HAP-1 (cell line): ENCODE measurements around the gene MANBA.
A peak's percentile ranks its signal among the peaks of the same experiment; 100 is the strongest.
"Not testable (repeated sequence)": the region's sequence is repeated elsewhere in the genome, so short reads cannot be mapped to it uniquely, and the experiment has no call there.

Source experiments
- DNase-seq, 2 experiments: peaks; one replicate each; pipeline ENCODE4 v3.0.0-alpha.2; 2016 to 2020; ENCODE audit warnings: low spot score in 2 of 2
- H3K27me3 ChIP-seq: fragments of 250-450 bp; sonication (Bioruptor Pico); 2 replicates; pipeline ENCODE4 v1.5.1; 2020; ENCODE audit warnings: low read depth, mild to moderate bottlenecking, moderate library complexity
- H3K36me3 ChIP-seq: fragments of 250-450 bp; sonication (Bioruptor Pico); replicated peaks from 2 replicates; pipeline ENCODE4 v1.5.1; 2020; ENCODE audit warnings: mild to moderate bottlenecking
- H3K4me1 ChIP-seq: fragments of 250-450 bp; sonication (Bioruptor Pico); 2 replicates; pipeline ENCODE4 v1.5.1; 2020; ENCODE audit warnings: mild to moderate bottlenecking
- H3K4me3 ChIP-seq: fragments of 250-450 bp; sonication (Bioruptor Pico); 2 replicates; pipeline ENCODE4 v1.5.1; 2020; ENCODE audit warnings: mild to moderate bottlenecking, moderate library complexity
- H3K9me3 ChIP-seq: fragments of 250-450 bp; sonication (Bioruptor Pico); 2 replicates; pipeline ENCODE4 v1.5.1; 2020; ENCODE audit warnings: mild to moderate bottlenecking, moderate library complexity
- in situ Hi-C: fragments of 300-500 bp; cut with MboI; formaldehyde crosslinking; loops from 3 replicates; pipeline ENCODE4 v1.14.3; 2020; ENCODE audit warnings: low sequenced_read_pairs, inconsistent platforms, mixed read lengths

The MANBA gene

GRCh38 chr4:102754044-102754443, 6.7 kb downstream of the MANBA start:
- in situ Hi-C loops: no loop called here
- Histone ChIP-seq H3K4me3 (no peak overlapping the region), H3K27me3 (no peaks in the 10 kb centered on the region), H3K36me3 (no peaks in the 10 kb centered on the region), H3K4me1 (no peaks in the 10 kb centered on the region), H3K9me3 (no peaks in the 10 kb centered on the region)
- DNase-seq: no peak

- H3K27me3 ChIP-seq: no peaks in the 10 kb centered on the region
- no peaks in the 10 kb centered on the region for H3K9me3 ChIP-seq
- 0 out of 2 replicates have a peak, but pooled peaks cover 4% of the 10 kb centered on the region for H3K4me1 ChIP-seq
- no peak overlapping the region for H3K4me3 ChIP-seq
- 0 out of 2 replicates have a peak, but pooled peaks cover 4% of the 10 kb centered on the region for H3K36me3 ChIP-seq
- in situ Hi-C loops: no loop called here
- no peak for DNase-seq
Observed at GRCh38 chr4:102751941-102752340, 8.8 kb downstream of the MANBA start.

GRCh38 chr4:102743352-102743751, 17.4 kb downstream of the MANBA start:
- H3K4me1 ChIP-seq, H3K27me3 ChIP-seq, H3K9me3 ChIP-seq, H3K4me3 ChIP-seq, DNase-seq, H3K36me3 ChIP-seq, in situ Hi-C loops: not testable (repeated sequence)

- H3K4me3 ChIP-seq, H3K36me3 ChIP-seq, H3K4me1 ChIP-seq, in situ Hi-C loops, H3K9me3 ChIP-seq, H3K27me3 ChIP-seq, DNase-seq: not testable (repeated sequence)
Observed at GRCh38 chr4:102738802-102739201, 22.0 kb downstream of the MANBA start.

- Histone ChIP-seq H3K27me3 (no peaks in the 10 kb centered on the region), H3K4me3 (no peak overlapping the region), H3K36me3 (no peaks in the 10 kb centered on the region), H3K4me1 (no peaks in the 10 kb centered on the region), H3K9me3 (no peaks in the 10 kb centered on the region)
- peak in 1 of 2 experiments; percentile 23 for DNase-seq
- in situ Hi-C loops: no loop called here
Observed at GRCh38 chr4:102736636-102737549, 23.9 kb downstream of the MANBA start.

GRCh38 chr4:102735582-102735981, 25.2 kb downstream of the MANBA start:
- in situ Hi-C loops: no loop called here
- Histone ChIP-seq H3K36me3 (no peaks in the 10 kb centered on the region), H3K27me3 (no peaks in the 10 kb centered on the region), H3K4me3 (no peak overlapping the region), H3K4me1 (no peaks in the 10 kb centered on the region), H3K9me3 (no peaks in the 10 kb centered on the region)
- no peak for DNase-seq

GRCh38 chr4:102734591-102735385, 26.0 kb downstream of the MANBA start:
- H3K9me3 ChIP-seq: no peaks in the 10 kb centered on the region
- H3K4me1 ChIP-seq: no peaks in the 10 kb centered on the region
- no peaks in the 10 kb centered on the region for H3K36me3 ChIP-seq
- no peak for DNase-seq
- in situ Hi-C loops: no loop called here
- no peaks in the 10 kb centered on the region for H3K27me3 ChIP-seq
- H3K4me3 ChIP-seq: no peak overlapping the region

GRCh38 chr4:102734116-102734515, 26.7 kb downstream of the MANBA start:
- in situ Hi-C loops: no loop called here
- Histone ChIP-seq H3K27me3 (no peaks in the 10 kb centered on the region), H3K4me1 (no peaks in the 10 kb centered on the region), H3K36me3 (no peaks in the 10 kb centered on the region), H3K4me3 (no peak overlapping the region), H3K9me3 (no peaks in the 10 kb centered on the region)
- no peak for DNase-seq

GRCh38 chr4:102733084-102733483, 27.7 kb downstream of the MANBA start:
- Histone ChIP-seq H3K36me3 (no peaks in the 10 kb centered on the region), H3K4me3 (no peak overlapping the region), H3K4me1 (no peaks in the 10 kb centered on the region), H3K27me3 (no peaks in the 10 kb centered on the region), H3K9me3 (no peaks in the 10 kb centered on the region)
- DNase-seq: no peak
- in situ Hi-C loops: no loop called here

- H3K9me3 ChIP-seq: no peaks in the 10 kb centered on the region
- H3K36me3 ChIP-seq: no peaks in the 10 kb centered on the region
- H3K4me3 ChIP-seq: no peak overlapping the region
- in situ Hi-C loops: no loop called here
- no peak for DNase-seq
- no peaks in the 10 kb centered on the region for H3K4me1 ChIP-seq
- no peaks in the 10 kb centered on the region for H3K27me3 ChIP-seq
Observed at GRCh38 chr4:102732678-102733077, 28.1 kb downstream of the MANBA start.

- Histone ChIP-seq H3K27me3 (no peaks in the 10 kb centered on the region), H3K4me1 (no peaks in the 10 kb centered on the region), H3K4me3 (no peak overlapping the region), H3K36me3 (no peaks in the 10 kb centered on the region), H3K9me3 (no peaks in the 10 kb centered on the region)
- in situ Hi-C loops: no loop called here
- DNase-seq: no peak
Observed at GRCh38 chr4:102730968-102731533, 29.7 kb downstream of the MANBA start.

- in situ Hi-C loops, H3K9me3 ChIP-seq, H3K4me3 ChIP-seq, H3K27me3 ChIP-seq, H3K4me1 ChIP-seq, DNase-seq, H3K36me3 ChIP-seq: not testable (repeated sequence)
Observed at GRCh38 chr4:102729486-102729885, 31.3 kb downstream of the MANBA start.

GRCh38 chr4:102726919-102727318, 33.8 kb downstream of the MANBA start:
- H3K4me1 ChIP-seq, DNase-seq, H3K36me3 ChIP-seq, H3K4me3 ChIP-seq, H3K27me3 ChIP-seq, H3K9me3 ChIP-seq, in situ Hi-C loops: not testable (repeated sequence)

- Histone ChIP-seq H3K27me3 (no peaks in the 10 kb centered on the region), H3K4me3 (no peak overlapping the region), H3K36me3 (no peaks in the 10 kb centered on the region), H3K9me3 (no peaks in the 10 kb centered on the region), H3K4me1 (no peaks in the 10 kb centered on the region)
- DNase-seq: no peak
- in situ Hi-C loops: no loop called here
Observed at GRCh38 chr4:102726068-102726467, 34.7 kb downstream of the MANBA start.
